22Rv1 (cell line): ENCODE data around the gene PACS1.
"Not testable (repeated sequence)": the region's sequence is repeated elsewhere in the genome, so short reads cannot be mapped to it uniquely, and the experiment has no call there.

Experiments used
- H3K27ac ChIP-seq: fragments of 450-650 bp; 2 replicates; pipeline ENCODE4 v1.5.1; 2017
- ZFX ChIP-seq: fragments of 450-650 bp; IDR thresholded peaks from 2 replicates; pipeline ENCODE4 v1.6.1; 2017; ENCODE audit warnings: antibody characterized with exemption, borderline replicate concordance
- TF ChIP-seq, protein P1 (sequence below): fragments of 450-650 bp; IDR thresholded peaks from 2 replicates; pipeline ENCODE4 v1.5.1; 2017; ENCODE audit warnings: mild to moderate bottlenecking

Gene PACS1

DNA sequence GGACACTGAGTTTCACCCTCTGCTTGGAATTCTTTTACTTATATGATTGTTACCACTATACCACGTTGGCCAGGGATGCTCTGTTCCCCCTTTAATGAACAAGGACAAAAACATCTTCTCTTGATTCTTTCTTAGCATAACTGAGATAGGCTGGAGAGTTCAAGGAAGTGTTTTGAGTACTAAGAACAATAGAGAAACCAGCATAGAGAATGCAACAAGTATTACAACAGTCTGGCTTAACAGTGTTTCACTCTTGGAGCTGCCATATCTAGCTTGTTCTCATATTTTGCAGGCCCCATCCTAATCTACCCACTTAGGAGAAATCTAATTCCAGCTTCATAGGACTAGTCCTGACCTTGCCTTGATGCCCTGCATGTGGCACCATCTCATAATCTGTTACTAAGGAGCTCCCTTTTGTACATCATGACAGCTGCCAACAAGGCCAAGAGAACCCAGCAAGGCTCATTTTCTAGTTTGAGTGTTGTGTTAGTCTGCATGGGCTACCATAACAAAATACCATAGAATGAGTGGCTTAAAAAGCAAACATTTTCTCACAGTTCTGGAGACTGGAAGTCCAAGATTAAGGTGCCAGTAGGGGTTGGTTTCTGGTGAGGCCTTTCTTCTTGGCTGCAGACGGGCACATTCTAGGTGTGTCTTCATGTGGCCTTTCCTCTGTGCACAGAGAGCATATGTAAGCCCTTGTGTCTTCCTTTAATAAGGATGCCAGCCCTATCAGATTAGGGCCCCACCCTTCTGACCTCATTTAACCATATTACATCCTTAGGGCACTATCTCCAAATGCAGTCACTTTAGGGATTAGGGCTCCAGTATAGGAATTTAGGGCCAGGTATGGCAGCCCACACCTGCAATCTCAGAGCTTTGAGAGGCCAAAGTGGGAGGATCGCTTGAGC, 37.8 kb downstream of the PACS1 start:
- no peak overlapping the region for H3K27ac ChIP-seq
- TF ChIP-seq ZFX, result no peak
- TF ChIP-seq, protein P1, sequence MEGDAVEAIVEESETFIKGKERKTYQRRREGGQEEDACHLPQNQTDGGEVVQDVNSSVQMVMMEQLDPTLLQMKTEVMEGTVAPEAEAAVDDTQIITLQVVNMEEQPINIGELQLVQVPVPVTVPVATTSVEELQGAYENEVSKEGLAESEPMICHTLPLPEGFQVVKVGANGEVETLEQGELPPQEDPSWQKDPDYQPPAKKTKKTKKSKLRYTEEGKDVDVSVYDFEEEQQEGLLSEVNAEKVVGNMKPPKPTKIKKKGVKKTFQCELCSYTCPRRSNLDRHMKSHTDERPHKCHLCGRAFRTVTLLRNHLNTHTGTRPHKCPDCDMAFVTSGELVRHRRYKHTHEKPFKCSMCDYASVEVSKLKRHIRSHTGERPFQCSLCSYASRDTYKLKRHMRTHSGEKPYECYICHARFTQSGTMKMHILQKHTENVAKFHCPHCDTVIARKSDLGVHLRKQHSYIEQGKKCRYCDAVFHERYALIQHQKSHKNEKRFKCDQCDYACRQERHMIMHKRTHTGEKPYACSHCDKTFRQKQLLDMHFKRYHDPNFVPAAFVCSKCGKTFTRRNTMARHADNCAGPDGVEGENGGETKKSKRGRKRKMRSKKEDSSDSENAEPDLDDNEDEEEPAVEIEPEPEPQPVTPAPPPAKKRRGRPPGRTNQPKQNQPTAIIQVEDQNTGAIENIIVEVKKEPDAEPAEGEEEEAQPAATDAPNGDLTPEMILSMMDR, result no peak

DNA sequence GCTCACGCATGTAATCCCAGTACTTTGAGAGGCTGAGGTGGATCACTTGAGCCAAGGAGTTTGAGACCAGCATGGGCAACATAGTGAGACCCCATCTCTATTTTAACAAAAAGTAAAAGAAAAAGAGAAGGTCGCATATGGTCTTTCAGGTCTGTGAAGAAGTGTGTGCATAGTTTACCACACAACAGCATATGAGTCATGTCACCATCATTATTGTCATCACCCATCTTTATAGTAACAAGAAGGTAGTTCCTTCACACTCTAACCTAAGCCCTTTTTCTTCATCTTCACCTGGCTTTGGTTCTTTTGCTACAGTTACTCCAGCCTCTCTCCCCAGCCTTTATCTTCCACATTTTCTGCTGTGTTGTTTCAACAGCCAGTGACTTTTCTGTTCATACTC, 39.2 kb downstream of the PACS1 start:
- TF ChIP-seq ZFX, result no peak
- TF ChIP-seq, protein P1, result no peak
- no peak overlapping the region for H3K27ac ChIP-seq

DNA sequence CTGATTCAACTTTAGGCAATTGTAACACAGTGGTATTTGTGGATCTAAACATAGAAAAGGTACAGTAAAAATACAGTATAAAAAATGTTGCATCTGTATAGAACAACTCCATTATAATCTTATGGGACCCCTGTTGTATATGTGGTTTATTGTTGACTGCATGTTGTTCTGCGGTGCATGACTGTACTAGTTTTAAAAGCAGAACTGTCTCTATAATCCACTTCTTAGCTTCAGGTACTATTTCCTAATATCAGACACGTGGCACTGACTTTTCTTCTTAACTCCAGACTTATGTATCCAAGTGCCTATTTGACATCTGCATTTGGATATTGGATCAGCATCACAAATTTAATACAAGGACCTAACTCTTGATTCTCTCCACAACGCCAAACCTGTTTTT, 41.1 kb downstream of the PACS1 start:
- no peak overlapping the region for H3K27ac ChIP-seq
- TF ChIP-seq ZFX, result no peak
- TF ChIP-seq, protein P1, result no peak

DNA sequence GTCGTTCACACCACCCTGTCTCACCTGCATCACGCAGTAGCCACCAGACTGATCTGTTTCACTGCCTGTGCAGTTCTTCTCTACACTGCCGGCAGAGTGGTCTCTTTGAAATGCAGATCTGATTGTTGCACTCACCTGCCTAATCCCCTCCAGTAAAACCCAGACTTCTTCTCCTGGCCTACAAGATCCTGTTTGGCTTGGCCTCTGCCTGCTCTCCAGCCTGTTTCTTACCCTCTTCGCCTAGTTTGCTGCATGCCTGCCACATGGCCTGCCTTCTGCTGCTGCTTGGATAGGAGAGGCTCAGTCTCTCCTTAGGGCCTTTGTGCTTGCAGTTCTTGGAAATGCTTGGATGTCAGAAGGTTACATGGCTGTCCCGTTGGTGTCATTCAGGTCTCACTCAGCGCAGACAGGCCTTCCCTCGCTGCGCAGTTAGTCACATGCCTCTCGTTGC, 42.0 kb downstream of the PACS1 start:
- TF ChIP-seq ZFX, result no peak
- TF ChIP-seq, protein P1, result no peak
- H3K27ac ChIP-seq, result peak overlapping the region; percentile 46; the same call in 1 of the 2 replicates

DNA sequence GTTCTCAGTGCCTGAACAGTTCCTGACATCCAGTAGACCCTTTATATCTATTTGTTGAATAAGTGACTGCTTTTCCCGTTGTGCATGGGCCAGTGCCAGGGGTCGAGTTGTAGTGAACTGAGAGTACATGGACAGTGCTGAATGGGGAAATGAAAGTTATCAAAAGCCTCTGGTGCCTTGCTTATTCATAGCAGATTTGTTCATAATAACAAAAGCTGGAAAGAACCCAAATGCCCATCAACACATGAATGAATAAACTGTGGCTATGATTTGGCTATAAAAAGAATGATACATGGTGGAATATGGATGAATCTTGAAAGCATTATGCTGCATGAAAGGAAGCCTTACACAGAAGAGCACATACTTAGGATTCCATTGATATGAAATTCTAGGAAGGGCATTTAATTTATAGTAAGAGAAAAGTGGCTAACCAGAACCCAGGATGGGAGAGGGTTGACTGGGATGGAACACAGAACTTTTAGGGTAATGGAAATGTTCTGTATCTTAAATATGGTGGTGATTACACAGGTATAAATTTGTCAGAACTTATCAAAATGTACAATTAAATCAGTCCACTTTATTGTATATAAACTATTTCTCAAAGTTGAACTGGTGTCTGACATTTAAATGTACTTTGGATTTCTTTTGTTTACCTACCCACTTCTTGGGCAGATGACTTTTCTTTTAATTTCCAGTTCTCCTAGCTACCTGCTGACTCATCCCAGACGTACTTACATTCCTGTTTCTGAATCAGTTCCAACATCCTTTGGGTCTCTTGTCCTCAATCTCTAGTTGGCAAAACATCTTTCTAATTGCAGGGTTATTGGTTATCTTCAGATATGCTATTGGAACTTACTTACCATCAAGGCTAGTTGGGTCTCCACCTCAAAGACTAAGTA, 42.8 kb downstream of the PACS1 start:
- TF ChIP-seq, protein P1, result no peak
- TF ChIP-seq ZFX, result no peak
- peak overlapping the region; percentile 46 for H3K27ac ChIP-seq

DNA sequence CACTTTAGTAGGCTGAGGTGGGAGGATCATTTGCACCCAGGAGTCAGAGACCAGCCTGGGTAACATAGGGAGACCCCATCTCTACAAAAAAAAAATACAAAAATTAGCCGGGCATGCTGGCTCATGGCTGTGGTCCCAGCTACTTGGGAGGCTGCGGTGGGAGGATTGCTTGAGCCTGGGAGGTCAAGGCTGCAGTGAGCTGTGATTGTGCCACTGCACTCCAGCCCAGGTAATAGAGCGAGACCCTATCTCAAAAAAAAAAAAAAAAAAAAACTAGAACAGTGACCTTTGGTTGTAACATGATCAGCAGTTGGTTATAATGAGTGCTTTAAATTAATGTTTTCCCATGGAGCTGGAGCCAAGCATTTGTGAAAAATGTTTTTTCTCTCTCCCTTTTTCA, 44.9 kb downstream of the PACS1 start:
- H3K27ac ChIP-seq, result not testable (repeated sequence)

DNA sequence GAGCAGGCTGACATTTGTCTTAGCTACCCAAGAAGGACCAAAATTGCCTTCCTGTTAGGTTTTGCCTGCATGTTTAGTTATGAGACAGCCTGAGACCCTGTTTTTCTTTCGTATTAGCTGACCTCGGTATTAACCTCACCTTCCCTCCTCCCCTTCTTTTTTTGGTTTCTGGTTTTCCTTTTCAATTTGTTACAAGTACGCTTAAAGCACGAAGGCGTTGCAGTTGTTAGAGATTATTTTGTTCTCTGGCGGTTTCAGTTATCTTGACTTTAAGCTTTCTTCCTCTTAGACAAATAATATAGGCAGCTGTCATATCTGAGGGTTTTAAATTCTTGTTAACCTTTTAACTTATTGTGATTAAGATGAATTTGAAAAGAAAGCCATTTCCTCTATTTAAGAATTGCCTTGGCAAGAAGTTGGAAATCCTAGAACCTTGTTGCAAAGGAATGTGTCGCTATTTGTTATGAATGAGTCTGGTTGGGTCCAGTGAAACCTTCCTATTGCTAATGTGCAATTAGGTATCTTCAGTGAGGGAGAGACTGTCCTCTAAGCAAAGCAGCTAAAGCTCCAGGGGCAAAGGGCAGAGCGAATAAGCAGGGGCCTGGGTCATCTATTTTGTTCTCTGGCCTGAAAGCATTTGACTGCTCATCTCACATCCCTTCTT, 45.7 kb downstream of the PACS1 start:
- TF ChIP-seq ZFX, result no peak
- TF ChIP-seq, protein P1, result no peak
- no peak overlapping the region for H3K27ac ChIP-seq
